ENCODE measurements around the gene MEGF9. TPM values are rescaled to one million over a fixed set of nuclear protein-coding genes. Genes with fewer than 3 reads are reported as not detected.
"Not testable (repeated sequence)": the region's sequence is repeated elsewhere in the genome, so short reads cannot be mapped to it uniquely, and the experiment has no call there.

Gene MEGF9
- total and polyA plus RNA-seq, 4 donors, result 15.5 to 27.4 (median 19.3) TPM

- no peak overlapping the region for H3K27ac ChIP-seq (ENCODE audit: low read depth in 1 of 2, low read length in 2 of 2)
- WGBS, result 97% methylated on average over 2 of the region's 2 CpGs
- TF ChIP-seq FOXA2 (IDR thresholded peaks at IDR 0.05) (no peak), RAD21 (IDR thresholded peaks at IDR 0.05) (no peak), GABPA (IDR thresholded peaks at IDR 0.05 in 1 of 2, conservative IDR thresholded peaks at IDR 0.05 in 1 of 2) (no peak)
- H3K36me3 ChIP-seq (ENCODE audit: control insufficient read depth in 4 of 4, insufficient read depth in 3 of 4, low read depth in 1 of 4, low read length in 3 of 4), result peaks cover 0 to 3% (median 0%) of the 10 kb centered on the region in 4 donors
- H3K4me1 ChIP-seq (ENCODE audit: control insufficient read depth in 4 of 4, insufficient read depth in 4 of 4, low read length in 3 of 4), result peaks cover 0 to 12% (median 3%) of the 10 kb centered on the region in 4 donors
- DNase-seq (ENCODE audit: low spot score), result no peak
- H3K4me3 ChIP-seq (ENCODE audit: low read depth in 1 of 3, low read length in 3 of 3), result no peak overlapping the region
- H3K9ac ChIP-seq (ENCODE audit: low read depth in 1 of 2, low read length in 2 of 2), result no peak overlapping the region
- H3K27me3 ChIP-seq (ENCODE audit: control insufficient read depth in 4 of 4, insufficient read depth in 4 of 4, low read length in 3 of 4), result no peaks in the 10 kb centered on the region
- H3K9me3 ChIP-seq (ENCODE audit: control insufficient read depth in 4 of 4, low read length in 3 of 4), result no peaks in the 10 kb centered on the region
Measured at GRCh38 chr9:120755044-120755443, 40.8 kb upstream of the MEGF9 start.

GRCh38 chr9:120750421-120750820 is 36.2 kb upstream of the MEGF9 start:
- Histone ChIP-seq H3K4me1 (ENCODE audit: control insufficient read depth in 4 of 4, insufficient read depth in 4 of 4, low read length in 3 of 4) (peaks cover 0 to 2% (median 0%) of the 10 kb centered on the region in 4 donors), H3K9ac (ENCODE audit: low read depth in 1 of 2, low read length in 2 of 2) (no peak overlapping the region), H3K27me3 (ENCODE audit: control insufficient read depth in 4 of 4, insufficient read depth in 4 of 4, low read length in 3 of 4) (no peaks in the 10 kb centered on the region), H3K27ac (ENCODE audit: low read depth in 1 of 2, low read length in 2 of 2) (no peak overlapping the region), H3K36me3 (ENCODE audit: control insufficient read depth in 4 of 4, insufficient read depth in 3 of 4, low read depth in 1 of 4, low read length in 3 of 4) (no peaks in the 10 kb centered on the region), H3K9me3 (ENCODE audit: control insufficient read depth in 4 of 4, low read length in 3 of 4) (no peaks in the 10 kb centered on the region), H3K4me3 (ENCODE audit: low read depth in 1 of 3, low read length in 3 of 3) (no peak overlapping the region)
- DNase-seq (ENCODE audit: low spot score), result no peak
- TF ChIP-seq HNF4A (conservative IDR thresholded peaks at IDR 0.05) (no peak), FOXA2 (IDR thresholded peaks at IDR 0.05) (no peak), RXRA (IDR thresholded peaks at IDR 0.05) (no peak), CTCF (IDR thresholded peaks at IDR 0.05; ENCODE audit: low read depth, low read length, missing input control) (no peak), JUND (IDR thresholded peaks at IDR 0.05) (no peak), YY1 (IDR thresholded peaks at IDR 0.05) (no peak)
- TF ChIP-seq, protein P1, sequence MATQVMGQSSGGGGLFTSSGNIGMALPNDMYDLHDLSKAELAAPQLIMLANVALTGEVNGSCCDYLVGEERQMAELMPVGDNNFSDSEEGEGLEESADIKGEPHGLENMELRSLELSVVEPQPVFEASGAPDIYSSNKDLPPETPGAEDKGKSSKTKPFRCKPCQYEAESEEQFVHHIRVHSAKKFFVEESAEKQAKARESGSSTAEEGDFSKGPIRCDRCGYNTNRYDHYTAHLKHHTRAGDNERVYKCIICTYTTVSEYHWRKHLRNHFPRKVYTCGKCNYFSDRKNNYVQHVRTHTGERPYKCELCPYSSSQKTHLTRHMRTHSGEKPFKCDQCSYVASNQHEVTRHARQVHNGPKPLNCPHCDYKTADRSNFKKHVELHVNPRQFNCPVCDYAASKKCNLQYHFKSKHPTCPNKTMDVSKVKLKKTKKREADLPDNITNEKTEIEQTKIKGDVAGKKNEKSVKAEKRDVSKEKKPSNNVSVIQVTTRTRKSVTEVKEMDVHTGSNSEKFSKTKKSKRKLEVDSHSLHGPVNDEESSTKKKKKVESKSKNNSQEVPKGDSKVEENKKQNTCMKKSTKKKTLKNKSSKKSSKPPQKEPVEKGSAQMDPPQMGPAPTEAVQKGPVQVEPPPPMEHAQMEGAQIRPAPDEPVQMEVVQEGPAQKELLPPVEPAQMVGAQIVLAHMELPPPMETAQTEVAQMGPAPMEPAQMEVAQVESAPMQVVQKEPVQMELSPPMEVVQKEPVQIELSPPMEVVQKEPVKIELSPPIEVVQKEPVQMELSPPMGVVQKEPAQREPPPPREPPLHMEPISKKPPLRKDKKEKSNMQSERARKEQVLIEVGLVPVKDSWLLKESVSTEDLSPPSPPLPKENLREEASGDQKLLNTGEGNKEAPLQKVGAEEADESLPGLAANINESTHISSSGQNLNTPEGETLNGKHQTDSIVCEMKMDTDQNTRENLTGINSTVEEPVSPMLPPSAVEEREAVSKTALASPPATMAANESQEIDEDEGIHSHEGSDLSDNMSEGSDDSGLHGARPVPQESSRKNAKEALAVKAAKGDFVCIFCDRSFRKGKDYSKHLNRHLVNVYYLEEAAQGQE (IDR thresholded peaks at IDR 0.05), result no peak
- WGBS, result 98% methylated on average over 5 of the region's 5 CpGs

DNA sequence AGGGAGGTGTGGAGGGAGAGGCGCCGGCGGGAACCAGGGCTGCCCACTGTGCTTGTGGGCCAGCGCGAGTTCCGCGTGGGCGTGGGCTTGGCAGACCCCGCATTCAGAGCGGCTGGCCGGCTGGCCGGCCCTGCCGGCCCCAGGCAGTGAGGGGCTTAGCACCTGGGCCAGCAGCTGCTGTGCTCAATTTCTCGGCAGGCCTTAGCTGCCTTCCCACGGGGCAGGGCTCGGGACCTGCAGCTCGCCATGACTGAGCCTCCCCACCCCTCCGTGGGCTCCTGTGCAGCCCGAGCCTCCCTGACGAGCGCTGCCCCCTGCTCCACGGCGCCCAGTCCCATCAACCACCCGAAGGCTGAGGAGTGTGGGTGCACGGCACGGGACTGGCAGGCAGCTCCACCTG is 32.1 kb upstream of the MEGF9 start:
- not testable (repeated sequence) for H3K9me3 ChIP-seq (ENCODE audit: control insufficient read depth in 4 of 4, low read length in 3 of 4); H3K36me3 ChIP-seq (ENCODE audit: control insufficient read depth in 4 of 4, insufficient read depth in 3 of 4, low read depth in 1 of 4, low read length in 3 of 4); DNase-seq (ENCODE audit: low spot score); H3K27me3 ChIP-seq (ENCODE audit: control insufficient read depth in 4 of 4, insufficient read depth in 4 of 4, low read length in 3 of 4); H3K9ac ChIP-seq (ENCODE audit: low read depth in 1 of 2, low read length in 2 of 2); H3K4me3 ChIP-seq (ENCODE audit: low read depth in 1 of 3, low read length in 3 of 3); H3K27ac ChIP-seq (ENCODE audit: low read depth in 1 of 2, low read length in 2 of 2); H3K4me1 ChIP-seq (ENCODE audit: control insufficient read depth in 4 of 4, insufficient read depth in 4 of 4, low read length in 3 of 4)
- 98% methylated on average over 26 of the region's 26 CpGs for WGBS
